Measurements from ENCODE around the gene CHRNG.

GRCh38 chr2:232508251-232508650 is 31.2 kb upstream of the CHRNG start:
- TF ChIP-seq POLR2AphosphoS5 (IDR thresholded peaks at IDR 0.05) = no peak
- no peak for TF ChIP-seq CTCF (IDR thresholded peaks at IDR 0.05)
- no peak for TF ChIP-seq EP300 (IDR thresholded peaks at IDR 0.05; ENCODE audit: low read depth)
